NB4 (cell line): ENCODE results near the gene AGFG1.

ENCODE experiments used
- POLR2A ChIP-seq: IDR thresholded peaks from 2 replicates; pipeline ENCODE4 v1.6.1; 2011; ENCODE audit warnings: mild to moderate bottlenecking; ENCODE audit not compliant: insufficient read length; ENCODE audit errors: extremely low read depth
- TF ChIP-seq, protein P1 (sequence below): IDR thresholded peaks from one replicate; pipeline ENCODE4 v1.5.1; 2012; ENCODE audit warnings: low read depth, low read length

DNA sequence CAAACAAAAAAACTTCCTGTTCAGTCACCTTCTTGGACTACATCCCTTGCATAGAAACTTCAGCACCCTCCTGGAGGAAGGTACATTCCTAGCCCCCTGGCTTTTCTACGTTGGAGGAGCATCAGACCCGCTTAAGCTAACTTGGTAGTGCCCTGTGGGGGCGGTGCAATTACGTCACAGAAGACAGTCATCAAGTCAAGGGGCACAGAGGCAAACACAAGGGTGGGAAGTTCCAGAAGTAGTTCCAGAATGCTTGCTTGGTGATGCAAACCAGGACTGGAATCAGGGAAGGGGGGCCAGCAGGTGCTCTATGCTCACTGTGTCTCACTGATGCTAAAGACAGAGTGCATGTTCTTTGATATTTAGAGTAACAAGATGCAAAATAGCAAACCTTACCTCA lies 15.2 kb upstream of the AGFG1 start:
- TF ChIP-seq POLR2A, result no peak
- TF ChIP-seq, protein P1, sequence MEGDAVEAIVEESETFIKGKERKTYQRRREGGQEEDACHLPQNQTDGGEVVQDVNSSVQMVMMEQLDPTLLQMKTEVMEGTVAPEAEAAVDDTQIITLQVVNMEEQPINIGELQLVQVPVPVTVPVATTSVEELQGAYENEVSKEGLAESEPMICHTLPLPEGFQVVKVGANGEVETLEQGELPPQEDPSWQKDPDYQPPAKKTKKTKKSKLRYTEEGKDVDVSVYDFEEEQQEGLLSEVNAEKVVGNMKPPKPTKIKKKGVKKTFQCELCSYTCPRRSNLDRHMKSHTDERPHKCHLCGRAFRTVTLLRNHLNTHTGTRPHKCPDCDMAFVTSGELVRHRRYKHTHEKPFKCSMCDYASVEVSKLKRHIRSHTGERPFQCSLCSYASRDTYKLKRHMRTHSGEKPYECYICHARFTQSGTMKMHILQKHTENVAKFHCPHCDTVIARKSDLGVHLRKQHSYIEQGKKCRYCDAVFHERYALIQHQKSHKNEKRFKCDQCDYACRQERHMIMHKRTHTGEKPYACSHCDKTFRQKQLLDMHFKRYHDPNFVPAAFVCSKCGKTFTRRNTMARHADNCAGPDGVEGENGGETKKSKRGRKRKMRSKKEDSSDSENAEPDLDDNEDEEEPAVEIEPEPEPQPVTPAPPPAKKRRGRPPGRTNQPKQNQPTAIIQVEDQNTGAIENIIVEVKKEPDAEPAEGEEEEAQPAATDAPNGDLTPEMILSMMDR, result no peak
